Lung (tissue), 12 donors: ENCODE data around the gene RMND1. TPM values are rescaled to one million over a fixed set of nuclear protein-coding genes. Genes with fewer than 3 reads are reported as not detected.

Experiments
- ATAC-seq: fragments of 200-7000 bp; cut with Tn5 transposase; one replicate; pipeline ENCODE4 v1.9.1; 2020; ENCODE audit warnings: moderate number of reproducible peaks; ENCODE audit not compliant: insufficient read depth, low FRiP score
- DNase-seq, 3 donors: peaks; one replicate each; pipeline ENCODE4 v3.0.0-alpha.2; 2013 to 2017
- H3K27ac ChIP-seq, 2 donors: one replicate each; pipeline ENCODE4 v1.5.1; 2013; ENCODE audit warnings: mild to moderate bottlenecking in 2 of 2, moderate library complexity in 2 of 2, control low read depth in 1 of 2, inconsistent platforms in 1 of 2, low read depth in 1 of 2, low read length in 1 of 2
- H3K27me3 ChIP-seq, 3 donors: one replicate each; pipeline ENCODE4 v1.5.1; 2013; ENCODE audit warnings: low read length in 2 of 3; ENCODE audit not compliant: control insufficient read depth in 3 of 3, insufficient read depth in 3 of 3
- H3K36me3 ChIP-seq, 4 donors: one replicate each; pipeline ENCODE4 v1.5.1; 2013; ENCODE audit warnings: low read length in 4 of 4, mild to moderate bottlenecking in 1 of 4, moderate library complexity in 1 of 4; ENCODE audit not compliant: control insufficient read depth in 4 of 4, insufficient read depth in 4 of 4
- H3K4me1 ChIP-seq, 5 donors: one replicate each; pipeline ENCODE4 v1.5.1; 2013; ENCODE audit warnings: low read length in 5 of 5, mild to moderate bottlenecking in 2 of 5, moderate library complexity in 1 of 5; ENCODE audit not compliant: control insufficient read depth in 5 of 5, insufficient read depth in 5 of 5
- H3K4me3 ChIP-seq: one replicate; pipeline ENCODE4 v1.5.1; 2013; ENCODE audit warnings: mild to moderate bottlenecking, control low read depth, moderate library complexity
- H3K9ac ChIP-seq, 2 donors: one replicate each; pipeline ENCODE4 v1.5.1; 2013; ENCODE audit warnings: low read length in 2 of 2, control low read depth in 1 of 2; ENCODE audit not compliant: insufficient read depth in 1 of 2
- H3K9me3 ChIP-seq, 4 donors: one replicate each; pipeline ENCODE4 v1.5.1; 2013; ENCODE audit warnings: low read length in 3 of 4, mild to moderate bottlenecking in 1 of 4, moderate library complexity in 1 of 4; ENCODE audit not compliant: control insufficient read depth in 4 of 4, insufficient read depth in 3 of 4
- WGBS, 2 donors: extraction: QIAGEN DNeasy Blood & Tissue Kit; methylation state at CpG; one replicate each; pipeline ENCODE4 v1.1.7; 2013; 5-methylcytosine and 5-hydroxymethylcytosine counted together
- polyA plus RNA-seq, 2 donors: library from polyadenylated mRNA; stranded (reverse); fragments of 200-250 nt; gene quantifications; one replicate each; pipeline ENCODE4 v1.2.1, GENCODE V29; 2013
- total RNA-seq, 2 donors: library from RNA; depleted of rRNA in 1 of 2; stranded (reverse); fragments of >200 nt in 1 of 2; gene quantifications; one replicate each; pipeline ENCODE4 v1.2.1, GENCODE V29; 2014 to 2021
- TF ChIP-seq, protein P1 (sequence below): IDR thresholded peaks from 2 replicates; pipeline ENCODE4 v1.5.1; 2012; ENCODE audit warnings: mild to moderate bottlenecking; ENCODE audit errors: control extremely low read depth, extremely low read depth
- donor health status: control.
- donor health status: control.
- donor health status: Bipolar disorder and iron deficiency.
- donor health status: healthy.
- donor health status: DM: yes; HTN: yes; CAD: no.

Gene RMND1
- total and polyA plus RNA-seq, 4 donors: 10.2 to 43.2 (median 21.9) TPM

DNA sequence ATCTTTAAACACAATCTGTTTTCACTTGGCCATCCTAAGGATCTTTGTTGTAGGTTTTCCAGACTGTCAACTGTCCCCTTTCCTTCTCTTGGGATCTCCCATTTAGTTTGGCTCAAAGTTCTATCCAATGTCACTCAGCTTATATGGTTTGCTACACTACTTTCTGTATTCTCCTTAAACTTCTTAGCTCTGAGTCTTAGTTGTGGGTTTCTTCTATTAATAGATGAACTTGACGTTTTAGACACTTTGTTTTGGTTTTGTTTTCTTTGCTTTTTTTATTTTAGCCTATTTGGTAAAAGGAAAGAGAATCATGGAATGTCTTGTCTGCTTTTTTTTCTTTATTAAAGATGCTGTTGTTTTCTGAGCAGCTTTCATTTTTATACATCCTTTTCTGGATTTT, 11.4 kb downstream of the RMND1 start:
- H3K36me3 ChIP-seq: peaks cover 0 to 5% (median 3%) of the 10 kb centered on the region in 4 donors
- H3K9ac ChIP-seq: no peak overlapping the region
- no peak overlapping the region for H3K4me3 ChIP-seq
- H3K27ac ChIP-seq: no peak overlapping the region
- peaks cover 0 to 5% (median 2%) of the 10 kb centered on the region in 5 donors for H3K4me1 ChIP-seq
- DNase-seq: no peak
- no peak for ATAC-seq
- TF ChIP-seq, protein P1, sequence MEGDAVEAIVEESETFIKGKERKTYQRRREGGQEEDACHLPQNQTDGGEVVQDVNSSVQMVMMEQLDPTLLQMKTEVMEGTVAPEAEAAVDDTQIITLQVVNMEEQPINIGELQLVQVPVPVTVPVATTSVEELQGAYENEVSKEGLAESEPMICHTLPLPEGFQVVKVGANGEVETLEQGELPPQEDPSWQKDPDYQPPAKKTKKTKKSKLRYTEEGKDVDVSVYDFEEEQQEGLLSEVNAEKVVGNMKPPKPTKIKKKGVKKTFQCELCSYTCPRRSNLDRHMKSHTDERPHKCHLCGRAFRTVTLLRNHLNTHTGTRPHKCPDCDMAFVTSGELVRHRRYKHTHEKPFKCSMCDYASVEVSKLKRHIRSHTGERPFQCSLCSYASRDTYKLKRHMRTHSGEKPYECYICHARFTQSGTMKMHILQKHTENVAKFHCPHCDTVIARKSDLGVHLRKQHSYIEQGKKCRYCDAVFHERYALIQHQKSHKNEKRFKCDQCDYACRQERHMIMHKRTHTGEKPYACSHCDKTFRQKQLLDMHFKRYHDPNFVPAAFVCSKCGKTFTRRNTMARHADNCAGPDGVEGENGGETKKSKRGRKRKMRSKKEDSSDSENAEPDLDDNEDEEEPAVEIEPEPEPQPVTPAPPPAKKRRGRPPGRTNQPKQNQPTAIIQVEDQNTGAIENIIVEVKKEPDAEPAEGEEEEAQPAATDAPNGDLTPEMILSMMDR: no peak
- H3K9me3 ChIP-seq: no peaks in the 10 kb centered on the region
- no peaks in the 10 kb centered on the region for H3K27me3 ChIP-seq
- WGBS, 2 donors: 21 to 35% methylated on average over 1 of the region's 1 CpG

DNA sequence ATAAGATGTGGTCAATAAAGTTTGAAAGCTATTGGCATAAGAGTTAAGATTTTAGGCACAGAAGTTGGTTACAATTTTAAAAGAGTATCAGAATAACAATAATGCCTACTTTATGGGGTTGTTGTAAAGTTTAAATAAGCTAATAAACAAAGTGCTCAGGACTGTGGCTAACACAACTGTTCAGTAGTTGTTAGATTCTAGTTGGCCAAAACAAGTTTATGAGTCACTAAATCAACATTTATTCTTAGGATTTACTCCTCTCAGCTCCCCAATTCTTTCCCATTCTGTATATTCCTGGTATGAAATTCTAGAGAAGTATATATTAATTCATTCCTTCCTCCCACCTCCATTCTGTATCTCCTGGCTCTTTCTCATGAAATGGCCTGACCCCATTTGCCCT, 14.5 kb downstream of the RMND1 start:
- Histone ChIP-seq H3K9me3 (no peaks in the 10 kb centered on the region), H3K27ac (no peak overlapping the region), H3K36me3 (peaks cover 0 to 4% (median 3%) of the 10 kb centered on the region in 4 donors), H3K4me1 (peaks cover 0 to 12% (median 0%) of the 10 kb centered on the region in 5 donors), H3K27me3 (no peaks in the 10 kb centered on the region), H3K9ac (no peak overlapping the region), H3K4me3 (no peak overlapping the region)
- TF ChIP-seq, protein P1: no peak
- DNase-seq (no peak), ATAC-seq (no peak)

DNA sequence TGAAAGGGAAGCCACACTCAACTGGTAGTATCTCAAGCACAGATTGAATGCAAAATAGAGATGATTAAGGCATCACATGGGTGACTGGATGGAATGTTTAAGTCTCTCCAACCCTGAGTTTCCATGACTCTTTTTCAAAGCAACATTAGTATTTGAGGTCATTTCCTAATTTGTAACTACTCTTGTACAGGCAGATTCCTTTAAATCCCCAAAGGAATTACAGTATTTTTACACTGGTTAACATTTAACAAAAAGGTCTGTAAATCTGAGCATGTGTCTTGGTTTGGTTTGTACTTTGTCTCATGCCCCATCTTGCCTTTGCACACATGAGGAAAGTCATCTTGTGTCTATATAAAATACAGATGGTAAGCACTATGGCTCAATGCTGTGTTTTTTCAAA, 15.1 kb downstream of the RMND1 start:
- H3K9me3 ChIP-seq: no peaks in the 10 kb centered on the region
- H3K4me1 ChIP-seq: peaks cover 0 to 12% (median 0%) of the 10 kb centered on the region in 5 donors
- no peak overlapping the region for H3K9ac ChIP-seq
- TF ChIP-seq, protein P1: no peak
- H3K27ac ChIP-seq: no peak overlapping the region
- H3K4me3 ChIP-seq: no peak overlapping the region
- DNase-seq: peak in 1 of 3 donors; percentile 16
- peaks cover 0 to 10% (median 4%) of the 10 kb centered on the region in 4 donors for H3K36me3 ChIP-seq
- no peak for ATAC-seq
- H3K27me3 ChIP-seq: no peaks in the 10 kb centered on the region

- Histone ChIP-seq H3K27me3 (no peaks in the 10 kb centered on the region), H3K9ac (no peak overlapping the region), H3K36me3 (peaks cover 2 to 10% (median 7%) of the 10 kb centered on the region in 4 donors), H3K4me1 (peaks cover 0 to 12% (median 0%) of the 10 kb centered on the region in 5 donors), H3K27ac (no peak overlapping the region), H3K9me3 (no peaks in the 10 kb centered on the region), H3K4me3 (no peak overlapping the region)
- ATAC-seq: no peak
- TF ChIP-seq, protein P1: no peak
- WGBS, 2 donors: 64 to 84% methylated on average over 3 of the region's 3 CpGs
- no peak for DNase-seq
Measured at GRCh38 chr6:151436300-151436699, 15.6 kb downstream of the RMND1 start.
